GM18951 (cell line): ENCODE results near the gene TSPAN18.

ENCODE experiments used
- POLR2A ChIP-seq: IDR thresholded peaks from 4 replicates; pipeline ENCODE4 v1.6.1; 2011; ENCODE audit warnings: mild to moderate bottlenecking; ENCODE audit not compliant: insufficient read length, insufficient read depth; ENCODE audit errors: extremely low read depth
- in situ Hi-C: fragments of 300-500 bp; cut with MboI; formaldehyde crosslinking; loops from one replicate; pipeline ENCODE4 v1.12.0; 2022; ENCODE audit warnings: low sequenced_read_pairs, mixed read lengths, inconsistent platforms; ENCODE audit not compliant: unreplicated experiment

TSPAN18 gene

DNA sequence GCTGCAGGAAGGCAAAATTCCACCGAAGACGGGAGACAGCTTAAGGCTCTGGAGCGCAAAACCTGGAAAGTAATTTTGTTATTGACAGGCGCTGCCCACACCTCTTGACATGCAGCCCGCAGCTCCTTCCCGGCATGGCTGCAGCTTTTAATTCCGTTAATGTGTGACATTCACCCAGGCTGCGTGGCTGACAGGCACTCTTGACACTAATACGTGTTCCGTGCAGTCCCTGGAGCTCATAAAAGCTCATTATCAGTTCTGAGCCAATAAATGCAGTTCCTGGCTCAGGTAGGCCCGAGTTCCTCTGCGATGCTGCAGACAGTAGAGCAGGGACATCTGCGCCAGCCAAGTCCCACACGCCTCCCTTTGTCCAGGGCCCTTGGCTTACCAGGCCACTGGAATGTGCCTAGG, 34.8 kb downstream of the TSPAN18 start:
- TF ChIP-seq POLR2A, result no peak
- in situ Hi-C loops, result no loop called here

DNA sequence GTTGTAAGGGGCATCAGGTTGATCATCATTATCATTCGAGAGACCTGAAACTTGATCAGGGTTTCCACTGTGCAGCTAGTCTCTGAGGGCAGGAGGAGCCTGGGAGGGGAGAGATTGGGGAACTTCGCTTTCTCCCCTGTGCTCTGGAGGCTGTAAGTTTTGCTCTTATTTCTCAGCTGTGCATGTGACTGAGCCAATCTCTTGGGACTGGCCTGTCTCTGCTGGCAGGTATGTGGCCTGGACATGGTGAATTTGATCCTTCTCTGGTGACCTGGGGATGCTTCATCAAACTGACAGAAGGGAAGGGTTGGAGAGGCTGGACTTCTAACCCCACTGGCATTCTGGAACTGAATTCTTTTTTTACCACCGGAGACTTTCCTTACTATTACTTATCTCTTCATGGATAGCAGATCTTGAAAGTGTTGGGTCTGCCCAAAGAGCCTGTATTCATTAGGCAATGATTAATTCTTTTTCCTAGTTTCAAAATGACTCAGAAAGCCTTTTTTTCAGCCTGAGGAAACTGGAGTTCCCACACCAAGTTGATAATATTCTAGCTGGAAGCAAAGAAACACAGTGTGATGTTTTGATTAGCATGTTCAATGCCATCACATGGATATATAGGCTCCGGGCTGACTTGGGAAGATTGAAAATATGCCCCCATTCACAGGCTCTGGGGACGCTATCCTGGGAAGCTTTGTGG, 36.5 kb downstream of the TSPAN18 start:
- in situ Hi-C loops, result no loop called here
- no peak for TF ChIP-seq POLR2A

DNA sequence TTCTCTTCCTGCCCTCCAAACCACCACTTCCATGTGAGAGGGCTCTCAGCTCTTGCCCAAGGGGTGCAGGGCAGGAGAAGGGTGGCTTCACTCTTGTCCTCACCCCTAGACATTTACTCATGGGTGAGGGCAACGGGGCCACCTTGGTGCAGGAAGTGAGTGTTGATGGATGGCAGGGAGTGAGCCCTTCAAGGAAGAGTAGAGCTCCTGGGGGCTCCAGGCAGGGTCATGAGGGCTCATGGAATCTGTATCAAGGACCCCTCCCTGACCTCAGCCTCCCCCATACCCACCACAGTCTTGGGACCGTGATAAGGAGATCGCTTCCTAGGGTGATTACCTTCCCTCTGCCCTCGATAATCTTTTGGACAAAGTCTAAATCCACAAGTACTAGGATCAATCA, 37.8 kb downstream of the TSPAN18 start:
- in situ Hi-C loops, result no loop called here
- TF ChIP-seq POLR2A, result no peak

DNA sequence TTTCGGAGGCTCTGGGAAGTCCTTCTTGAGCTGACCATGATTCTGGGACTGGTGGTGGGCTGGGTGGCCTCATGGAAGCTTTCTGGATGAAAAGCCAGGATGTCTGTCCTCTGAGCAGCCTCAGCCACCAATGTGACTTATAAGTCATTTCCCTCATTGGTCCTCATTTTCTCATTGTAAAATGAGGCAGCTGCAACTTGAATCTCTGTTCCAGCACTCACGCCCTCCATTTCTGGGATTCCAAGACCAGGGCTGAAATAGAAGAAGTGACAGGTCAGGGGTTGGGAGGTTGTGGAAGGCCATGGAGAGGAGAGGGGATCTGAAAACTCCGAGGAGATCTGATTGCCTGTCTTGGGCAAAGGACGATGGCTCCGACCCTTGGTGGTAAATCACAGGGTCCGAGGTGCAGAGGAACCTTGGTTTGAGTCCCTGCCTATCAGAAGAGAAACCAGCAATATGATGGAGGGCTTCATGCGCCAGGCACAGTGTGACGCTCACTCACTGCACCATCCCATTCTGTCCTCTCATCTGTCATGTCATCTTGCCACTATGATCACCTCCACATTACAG, 38.3 kb downstream of the TSPAN18 start:
- in situ Hi-C loops, result no loop called here
- TF ChIP-seq POLR2A, result no peak

DNA sequence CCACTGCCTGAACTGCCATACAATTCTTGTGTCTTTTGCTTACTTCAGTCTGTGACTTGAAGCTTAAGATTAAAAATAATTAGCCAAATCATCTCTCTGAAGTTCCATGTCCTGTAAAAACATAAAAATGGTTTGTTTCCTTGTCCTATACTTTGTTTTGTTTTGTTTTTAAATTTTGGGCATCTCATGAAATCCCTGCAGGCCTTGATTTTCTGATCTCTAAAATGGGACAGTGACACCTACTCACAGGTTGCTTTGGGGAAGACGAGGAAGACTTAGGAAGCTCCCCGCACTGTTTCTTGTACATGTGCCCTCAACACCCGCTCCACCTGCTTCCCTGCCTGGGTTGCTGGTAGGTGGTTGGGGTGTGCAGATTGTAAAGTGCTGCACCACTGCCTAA, 38.9 kb downstream of the TSPAN18 start:
- no peak for TF ChIP-seq POLR2A
- in situ Hi-C loops, result no loop called here

DNA sequence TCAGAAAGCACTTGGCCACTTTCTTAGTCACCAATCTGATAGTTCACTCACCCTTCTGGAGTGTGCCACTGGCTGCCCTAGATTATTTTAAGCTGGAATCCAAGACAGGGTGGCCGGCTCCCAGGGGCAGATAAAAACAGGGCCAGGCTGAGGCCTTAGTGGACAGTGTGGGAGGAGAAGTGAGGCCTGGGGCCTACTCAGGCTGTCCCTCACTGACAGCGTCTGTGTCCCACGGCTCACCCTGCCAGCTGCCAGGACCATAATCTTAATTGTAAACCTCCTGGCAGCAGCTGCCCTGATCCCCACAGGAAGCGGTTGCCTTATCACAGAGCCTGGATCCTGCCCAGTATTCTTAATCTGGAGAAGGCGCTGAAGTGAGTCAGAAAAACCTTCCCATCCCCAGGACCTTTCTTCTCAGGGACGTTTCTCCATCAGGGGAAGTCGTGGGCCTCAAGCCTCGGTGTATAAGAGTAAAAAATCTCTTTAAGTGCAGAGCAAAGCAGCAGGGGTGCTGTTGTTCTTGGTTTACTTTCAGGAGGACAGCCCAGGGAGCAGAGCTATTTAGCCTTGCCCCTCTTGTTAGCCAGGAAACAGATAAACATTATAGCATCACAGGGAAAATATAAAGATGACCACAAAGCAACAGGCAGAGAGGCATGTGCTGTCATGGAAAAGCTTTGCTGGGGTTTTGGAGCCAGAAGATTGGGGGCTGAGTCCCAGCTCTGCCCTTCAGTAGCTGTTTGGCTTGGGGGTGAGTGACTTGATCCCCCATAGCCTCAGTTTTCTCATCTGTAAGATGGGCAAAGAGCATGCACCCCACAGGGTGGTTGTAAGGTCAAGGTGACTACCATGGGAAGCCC, 39.6 kb downstream of the TSPAN18 start:
- in situ Hi-C loops, result no loop called here
- TF ChIP-seq POLR2A, result no peak

DNA sequence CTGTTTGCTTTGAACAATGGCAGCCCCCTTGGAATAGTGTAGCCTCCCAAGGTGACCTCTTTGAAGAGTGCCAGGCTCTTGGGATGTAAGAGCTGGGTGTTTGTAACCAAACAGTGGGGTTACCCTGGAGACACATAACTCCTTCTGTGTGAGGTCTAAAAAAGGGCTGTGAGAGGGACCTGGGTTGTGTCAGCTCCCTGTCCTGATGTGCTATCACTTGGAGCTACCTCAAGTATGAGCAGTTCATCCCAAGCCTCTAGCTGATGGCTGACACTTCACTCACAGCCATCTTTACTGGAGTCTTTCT, 40.2 kb downstream of the TSPAN18 start:
- no peak for TF ChIP-seq POLR2A
- in situ Hi-C loops, result no loop called here

DNA sequence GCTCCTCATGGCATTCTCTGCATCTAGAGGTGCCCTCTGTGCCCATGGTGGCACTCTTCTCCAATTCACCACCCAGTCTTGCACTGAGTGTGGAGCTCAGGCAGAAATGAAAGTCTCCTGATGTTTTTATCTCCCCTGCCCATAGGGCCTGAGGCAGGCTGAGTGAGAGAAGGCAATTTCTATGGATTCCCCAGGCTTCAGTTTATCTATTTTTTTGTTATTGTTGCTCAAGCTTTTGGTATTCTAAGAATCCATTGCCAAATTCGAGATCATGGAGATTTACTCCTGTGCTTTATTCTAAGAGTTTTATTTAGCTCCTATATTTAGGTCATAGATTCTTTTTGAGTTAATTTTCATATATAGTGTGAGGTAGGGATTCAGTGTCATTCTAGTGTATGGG, 40.7 kb downstream of the TSPAN18 start:
- in situ Hi-C loops, result no loop called here
- no peak for TF ChIP-seq POLR2A

DNA sequence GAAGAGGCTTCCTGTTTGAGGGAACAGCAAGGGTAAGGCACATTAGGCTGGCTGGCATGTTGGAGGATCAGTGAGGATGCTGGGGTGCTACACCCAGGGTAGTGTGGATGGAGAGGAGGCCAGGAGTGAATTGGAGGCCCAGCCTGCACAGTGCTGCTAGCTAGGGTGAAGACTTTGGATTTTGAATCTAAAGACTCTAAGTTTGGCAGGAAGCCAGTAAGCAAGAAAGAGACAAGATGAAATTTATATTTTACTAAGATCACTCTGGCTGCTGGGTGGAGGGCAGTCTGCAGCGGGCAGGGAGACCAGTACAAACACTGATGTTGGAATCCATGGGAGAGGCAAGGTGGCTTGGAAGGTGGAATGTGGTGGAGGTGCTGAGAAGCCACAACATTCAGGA, 43.6 kb downstream of the TSPAN18 start:
- TF ChIP-seq POLR2A, result no peak
- in situ Hi-C loops, result no loop called here

DNA sequence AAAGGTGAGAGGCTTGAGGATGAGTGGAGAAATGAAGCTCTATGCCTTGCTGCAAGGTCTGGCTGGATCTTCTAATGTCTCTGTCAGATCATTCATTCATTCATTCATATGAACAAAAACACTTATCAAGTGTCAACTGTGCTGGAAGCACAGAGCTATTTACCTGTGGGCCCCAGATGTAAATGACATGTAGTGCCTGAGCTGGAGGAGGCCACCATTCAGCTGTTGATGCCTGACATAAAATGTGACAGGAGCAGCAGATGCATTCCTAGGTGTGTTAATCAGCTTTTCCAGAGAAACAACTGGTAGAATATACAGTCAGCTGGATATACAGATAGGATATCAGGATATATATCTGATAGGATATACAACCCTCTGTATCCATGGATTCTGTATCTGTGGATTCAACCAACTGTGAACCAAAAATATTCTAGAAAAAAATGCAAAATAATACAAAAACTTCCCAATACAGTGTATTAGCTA, 44.5 kb downstream of the TSPAN18 start:
- TF ChIP-seq POLR2A, result no peak
- in situ Hi-C loops, result no loop called here

DNA sequence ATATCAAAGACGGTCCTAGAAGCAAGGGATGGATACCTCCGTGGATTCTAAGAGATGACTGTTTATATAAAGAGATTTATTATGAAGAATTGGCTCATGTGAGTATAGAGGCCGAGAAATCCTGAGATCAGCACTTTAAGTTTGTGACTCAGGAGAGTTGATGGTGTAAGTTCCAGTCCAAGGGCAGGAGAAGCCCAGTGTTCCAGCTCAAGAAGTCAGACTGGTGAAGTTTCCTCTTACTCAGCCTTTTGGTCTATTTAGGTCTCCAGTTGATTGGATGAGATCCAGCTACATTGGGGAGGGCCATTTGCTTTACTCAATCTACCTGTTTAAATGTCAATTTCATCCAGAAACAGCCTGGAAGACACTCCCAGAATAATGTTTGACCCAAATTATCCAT, 45.1 kb downstream of the TSPAN18 start:
- in situ Hi-C loops, result no loop called here
- no peak for TF ChIP-seq POLR2A

DNA sequence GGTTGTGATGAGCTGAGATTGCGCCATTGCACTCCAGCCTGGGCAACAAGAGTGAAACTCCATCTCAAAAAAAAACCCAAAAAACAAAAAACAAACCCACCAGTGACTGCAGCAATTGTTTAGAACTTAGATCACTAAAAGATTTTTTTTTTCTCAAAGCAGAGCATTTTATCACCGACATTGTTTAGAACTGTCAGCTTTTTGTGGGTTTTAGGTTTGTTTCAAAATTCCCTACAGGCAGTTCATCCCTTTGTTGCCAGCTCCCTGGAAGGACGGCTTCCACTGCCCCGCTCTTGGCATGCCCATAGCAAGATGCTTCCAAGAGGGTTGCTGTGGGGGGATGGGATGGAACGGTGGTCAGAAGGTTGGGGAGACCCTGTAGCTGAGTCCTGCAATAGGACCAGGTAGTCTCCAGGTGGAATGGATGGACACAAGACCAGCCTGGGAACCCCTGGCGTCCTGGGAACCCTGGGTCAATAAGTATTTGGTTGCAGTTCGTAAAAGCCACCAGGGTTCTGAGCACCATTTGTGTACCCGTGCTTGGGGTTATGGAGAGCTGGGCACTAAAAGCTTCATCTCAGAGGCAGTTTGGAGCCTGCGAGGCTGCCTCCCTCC, 46.7 kb downstream of the TSPAN18 start:
- no peak for TF ChIP-seq POLR2A
- in situ Hi-C loops, result no loop called here

DNA sequence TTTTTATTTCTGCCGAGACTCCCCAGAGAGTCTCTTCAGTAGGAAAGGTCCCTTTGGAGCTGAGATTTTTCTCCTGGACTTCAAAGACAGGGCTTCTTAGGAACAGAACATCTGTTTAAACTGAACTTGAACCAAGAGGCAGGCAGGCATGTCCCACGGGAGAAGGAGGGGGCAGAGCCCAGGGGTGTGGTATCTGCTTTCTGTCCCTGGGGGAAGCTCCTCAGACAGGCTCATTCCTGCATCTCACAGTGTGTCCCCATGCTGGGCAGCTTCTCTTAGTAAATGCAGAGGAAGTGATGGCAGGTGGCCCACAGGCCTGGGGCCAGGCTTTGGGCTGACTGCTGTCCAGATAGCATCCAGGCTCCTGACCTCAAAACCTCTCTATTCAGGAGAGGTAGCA, 47.3 kb downstream of the TSPAN18 start:
- in situ Hi-C loops, result no loop called here

DNA sequence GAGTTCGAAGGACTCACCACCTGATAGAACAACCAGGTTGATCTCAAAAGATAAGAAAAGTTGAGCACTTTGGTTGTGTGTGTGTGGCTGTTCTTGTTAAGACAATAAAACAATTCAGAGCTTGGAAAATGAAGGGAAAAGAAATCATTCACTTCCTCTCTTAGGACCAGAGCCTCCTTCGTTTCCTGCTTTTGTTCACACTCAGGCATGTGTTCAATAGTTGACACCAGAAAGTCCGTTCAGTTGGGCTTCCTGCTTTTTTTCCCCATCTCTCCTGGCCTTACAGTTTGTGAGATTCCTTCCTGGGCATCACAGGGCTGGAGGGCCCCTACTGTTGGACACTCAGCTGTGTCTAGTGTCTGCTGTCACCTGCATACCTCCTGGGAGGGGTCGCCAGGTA, 48.0 kb downstream of the TSPAN18 start:
- no peak for TF ChIP-seq POLR2A
- in situ Hi-C loops, result no loop called here

More for the DNA sequence above, 47.3 kb downstream of the TSPAN18 start:
- no peak for TF ChIP-seq POLR2A
